Thyroid gland (tissue), 4 donors: ENCODE results near the gene ANKRD1.
A peak's percentile ranks its signal among the peaks of the same experiment; 100 is the strongest.

ENCODE experiments used
- CTCF ChIP-seq, 6 experiments: fragments of 200-600 bp in 3 of 6; fragments of 450-650 bp in 3 of 6; sonication (generic) in 3 of 6; IDR thresholded peaks; one replicate each; pipeline ENCODE4 v1.5.1; 2016 to 2019; ENCODE audit warnings: antibody characterized with exemption in 6 of 6, mild to moderate bottlenecking in 2 of 6, inconsistent platforms in 1 of 6, moderate library complexity in 1 of 6
- POLR2A ChIP-seq, 2 donors: fragments of 450-650 bp; IDR thresholded peaks; one replicate each; pipeline ENCODE4 v1.6.1; 2017; ENCODE audit warnings: antibody characterized with exemption in 2 of 2, mild to moderate bottlenecking in 2 of 2, moderate library complexity in 1 of 2

- no peak for TF ChIP-seq POLR2A (IDR thresholded peaks at IDR 0.05)
- peak in 3 of 6 experiments; percentile 27 to 40 (median 39) for TF ChIP-seq CTCF (IDR thresholded peaks at IDR 0.05)
Observed at GRCh38 chr10:90871279-90871765, 49.6 kb downstream of the ANKRD1 start.
